ENCODE results near the gene HOXB5.

- TF ChIP-seq CTCF (IDR thresholded peaks at IDR 0.05) (no peak), POLR2A (IDR thresholded peaks at IDR 0.05) (no peak)
Measured at GRCh38 chr17:48561884-48562810, 31.4 kb downstream of the HOXB5 start.
